GM12878 (cell line): ENCODE data around the gene PID1.

Experiments used
- BHLHE40 ChIP-seq, 2 experiments: fragments of 450-650 bp in 1 of 2; IDR thresholded peaks; 2 replicates each; pipeline ENCODE4 v1.6.1; 2011 to 2017; ENCODE audit warnings: low read depth in 2 of 2, borderline replicate concordance in 1 of 2, improper control_type of control experiment in 1 of 2, low read length in 1 of 2, mild to moderate bottlenecking in 1 of 2
- CHD2 ChIP-seq: IDR thresholded peaks from 2 replicates; pipeline ENCODE4 v1.6.1; 2011; ENCODE audit warnings: low read depth, low read length, improper control_type of control experiment, borderline replicate concordance
- CTCF ChIP-seq, 3 experiments: IDR thresholded peaks in 2 of 3; conservative IDR thresholded peaks in 1 of 3; 2 replicates each; pipeline ENCODE4 v1.5.1; 2011; ENCODE audit warnings: low read depth in 3 of 3, low read length in 3 of 3, mild to moderate bottlenecking in 3 of 3, control low read depth in 2 of 3, moderate library complexity in 2 of 3, inconsistent platforms in 1 of 3, mixed read lengths in 1 of 3; ENCODE audit not compliant: control insufficient read depth in 2 of 3, insufficient read depth in 1 of 3; ENCODE audit errors: extremely low read depth in 1 of 3
- EZH2 ChIP-seq: IDR thresholded peaks from 2 replicates; pipeline ENCODE4 v1.6.1; 2012; ENCODE audit warnings: low read depth, mild to moderate bottlenecking, control low read depth, inconsistent platforms, low read length, borderline replicate concordance; ENCODE audit not compliant: control insufficient read depth
- HDGF ChIP-seq: fragments of 450-650 bp; IDR thresholded peaks from 2 replicates; pipeline ENCODE4 v1.6.1; 2016; ENCODE audit warnings: antibody characterized with exemption
- MLLT1 ChIP-seq: fragments of 450-650 bp; IDR thresholded peaks from 2 replicates; pipeline ENCODE4 v1.6.1; 2016; ENCODE audit warnings: mild to moderate bottlenecking
- POLR2A ChIP-seq: IDR thresholded peaks from 2 replicates; pipeline ENCODE4 v1.6.1; 2011; ENCODE audit warnings: low read depth, mild to moderate bottlenecking, low read length
- RAD21 ChIP-seq: IDR thresholded peaks from 2 replicates; pipeline ENCODE4 v1.6.1; 2011; ENCODE audit warnings: mild to moderate bottlenecking, low read depth, low read length, moderate library complexity; ENCODE audit not compliant: insufficient read depth
- RFX5 ChIP-seq: IDR thresholded peaks from 2 replicates; pipeline ENCODE4 v1.6.1; 2011; ENCODE audit warnings: low read depth, low read length, improper control_type of control experiment
- SREBF1 ChIP-seq: IDR thresholded peaks from 2 replicates; pipeline ENCODE4 v1.6.1; 2012; ENCODE audit warnings: mild to moderate bottlenecking, low read length
- TCF12 ChIP-seq: IDR thresholded peaks from 2 replicates; pipeline ENCODE4 v1.6.1; 2011; ENCODE audit warnings: low read depth, mild to moderate bottlenecking, low read length
- ZBTB4 ChIP-seq: fragments of 450-650 bp; formaldehyde crosslinking; IDR thresholded peaks from 2 replicates; pipeline ENCODE4 v1.4.0; 2022; ENCODE audit warnings: mild to moderate bottlenecking, moderate library complexity
- ZZZ3 ChIP-seq: IDR thresholded peaks from 2 replicates; pipeline ENCODE4 v1.6.1; 2011; ENCODE audit warnings: low read depth; ENCODE audit not compliant: control insufficient read depth, insufficient read length

- TF ChIP-seq ZZZ3 = no peak
- no peak for TF ChIP-seq RFX5
- no peak for TF ChIP-seq CTCF (IDR thresholded peaks at IDR 0.05 in 2 of 3, conservative IDR thresholded peaks at IDR 0.05 in 1 of 3; ENCODE audit: control insufficient read depth in 2 of 3, extremely low read depth in 1 of 3, insufficient read depth in 1 of 3, low read depth in 3 of 3, low read length in 3 of 3)
- no peak for TF ChIP-seq ZBTB4 (CRISPR knock-in tag)
- no peak for TF ChIP-seq MLLT1
- TF ChIP-seq HDGF = no peak
- no peak for TF ChIP-seq SREBF1
- no peak for TF ChIP-seq POLR2A
- no peak for TF ChIP-seq BHLHE40 (IDR thresholded peaks at IDR 0.05; ENCODE audit: borderline replicate concordance in 1 of 2, low read depth in 2 of 2, low read length in 1 of 2)
- no peak for TF ChIP-seq EZH2
- no peak for TF ChIP-seq RAD21
- no peak for TF ChIP-seq CHD2
- TF ChIP-seq TCF12 = no peak
These were observed 26.2 kb upstream of the PID1 start for GRCh38 chr2:229297247-229297646.
